NCI-H1105 treated with DMSO at 0.1 percent for 48 hours (cell line): ENCODE results near the gene RRBP1.

Experiments
- DNase-seq: peaks from one replicate; lab custom pipeline; 2025; lab: John Stamatoyannopoulos, UW

RRBP1 gene

DNA sequence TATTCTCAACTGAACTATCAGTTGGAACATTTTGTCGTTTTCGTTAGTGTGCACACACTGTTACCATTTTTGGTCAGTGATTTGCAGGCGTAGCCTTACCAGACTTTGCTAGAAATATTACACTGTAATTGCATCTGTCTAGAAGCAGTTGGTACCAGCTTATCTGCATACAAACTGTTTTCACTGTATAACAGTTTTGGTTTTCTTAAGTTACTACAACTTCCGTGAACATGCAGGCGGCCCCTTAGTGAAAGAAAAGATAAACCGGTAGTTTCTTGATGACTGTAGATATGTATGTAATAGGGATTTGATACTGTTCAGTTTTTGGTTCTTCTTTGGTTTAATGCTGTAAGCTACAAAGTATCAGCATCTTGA, 110.9 kb downstream of the RRBP1 start:
- DNase-seq, result no peak

DNA sequence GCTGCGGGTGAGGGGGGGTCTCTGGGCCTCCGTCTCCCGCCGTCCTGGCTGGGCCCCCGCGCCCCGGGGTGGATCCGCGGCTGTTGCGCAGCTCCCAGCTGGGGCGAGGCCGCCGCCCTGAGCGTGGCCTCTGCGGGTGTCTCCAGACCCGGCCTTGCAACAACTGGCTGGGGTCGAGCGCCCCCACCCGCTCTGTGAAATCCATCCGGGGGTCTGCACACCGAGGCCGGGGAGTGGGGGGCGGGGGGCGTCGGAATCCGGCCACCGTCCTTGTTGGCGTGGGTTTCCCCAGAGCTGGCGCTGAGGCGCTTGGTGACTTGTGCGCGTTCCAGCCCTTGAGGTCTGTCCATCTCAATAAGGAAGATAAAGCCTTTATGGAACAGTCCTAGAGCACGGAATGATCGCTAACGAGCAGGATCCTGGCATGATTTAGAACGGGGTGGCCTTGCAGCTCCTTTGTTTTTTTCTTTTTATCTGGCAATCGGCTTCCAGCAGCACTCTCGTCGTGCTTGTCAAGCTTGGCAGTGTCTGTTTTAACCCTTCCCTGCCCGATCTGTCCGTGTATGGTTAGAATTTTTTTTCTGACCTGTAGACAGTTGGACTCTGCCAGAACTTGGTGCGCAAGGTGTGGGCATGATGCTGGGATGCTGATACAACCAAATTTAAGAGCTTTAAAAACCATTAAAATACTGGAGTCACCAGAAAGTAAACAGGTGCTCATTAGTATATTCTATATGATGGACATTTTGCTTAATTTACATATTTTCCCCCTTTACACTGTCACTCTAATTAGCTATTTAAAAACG, 111.5 kb downstream of the RRBP1 start:
- DNase-seq, result peak; percentile 58

DNA sequence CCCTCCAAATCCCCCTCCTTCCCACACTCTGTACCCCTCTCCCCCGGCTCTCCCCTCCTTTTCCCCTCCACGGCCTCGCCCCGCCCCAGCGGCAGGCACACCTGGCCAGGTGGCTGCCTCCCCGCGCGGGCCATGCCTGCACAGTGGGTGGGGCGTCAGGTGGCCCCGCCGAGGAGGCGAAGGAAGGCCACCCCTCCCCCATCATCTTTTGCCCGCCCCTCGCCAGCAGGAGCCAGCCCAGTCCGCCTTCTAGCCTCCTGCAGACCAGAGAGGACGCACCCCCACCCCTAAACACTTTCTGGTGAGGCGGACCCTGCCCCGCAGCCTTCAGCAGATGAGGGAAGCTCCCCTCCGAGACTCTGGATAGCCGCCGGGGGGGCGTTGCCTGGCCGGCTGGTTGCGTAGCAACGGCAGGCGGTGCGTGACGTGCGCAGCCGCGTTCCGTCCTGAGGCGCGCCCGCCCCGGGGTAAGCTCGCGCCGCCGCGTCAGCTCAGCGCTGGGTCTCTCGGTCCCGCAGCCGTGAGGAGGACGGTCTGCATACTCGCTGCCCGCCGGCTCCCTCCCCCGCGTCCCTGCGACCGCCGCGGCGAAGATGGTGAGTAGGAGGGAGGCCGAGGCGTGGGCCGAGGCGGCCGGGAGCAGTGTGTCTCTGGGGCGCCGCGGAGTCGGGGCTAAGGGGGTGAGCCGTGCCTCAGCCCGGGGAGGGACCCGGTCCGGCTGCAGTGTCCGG, 112.3 kb downstream of the RRBP1 start, which contains the start of gene DSTN:
Gene DSTN (plus strand): TSS at position 460 of the 731 bp plus-strand sequence. CDS start 134 bp downstream, at position 594.
- DNase-seq, result peak; percentile 91

DNA sequence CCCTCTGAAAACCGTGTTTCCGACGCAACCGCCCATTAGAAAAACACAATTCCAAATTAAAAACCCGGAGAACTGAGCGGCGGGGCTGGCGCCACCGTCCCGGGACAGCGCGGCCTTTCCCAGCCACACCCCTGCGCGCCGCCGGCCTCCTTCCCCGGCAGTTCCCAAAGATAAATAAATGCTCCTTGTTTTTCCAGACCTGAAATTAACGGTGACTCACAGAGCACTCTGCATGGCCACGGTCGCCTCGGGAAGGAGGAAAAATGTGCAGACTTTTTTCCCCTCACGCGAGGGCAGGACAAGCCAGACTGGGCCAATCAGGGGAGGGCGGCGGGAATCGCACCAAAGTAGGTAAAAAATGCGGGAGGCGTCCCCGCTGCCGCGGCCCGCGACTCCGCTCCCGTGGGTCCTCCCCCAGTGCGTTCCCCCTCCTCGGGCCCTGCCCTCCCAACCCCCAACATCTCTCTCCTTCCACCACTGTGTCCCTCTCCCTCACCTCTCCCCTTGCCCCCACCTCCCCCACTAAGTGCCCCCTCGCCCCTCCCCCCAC, 113.0 kb downstream of the RRBP1 start:
- DNase-seq, result peak; percentile 62

DNA sequence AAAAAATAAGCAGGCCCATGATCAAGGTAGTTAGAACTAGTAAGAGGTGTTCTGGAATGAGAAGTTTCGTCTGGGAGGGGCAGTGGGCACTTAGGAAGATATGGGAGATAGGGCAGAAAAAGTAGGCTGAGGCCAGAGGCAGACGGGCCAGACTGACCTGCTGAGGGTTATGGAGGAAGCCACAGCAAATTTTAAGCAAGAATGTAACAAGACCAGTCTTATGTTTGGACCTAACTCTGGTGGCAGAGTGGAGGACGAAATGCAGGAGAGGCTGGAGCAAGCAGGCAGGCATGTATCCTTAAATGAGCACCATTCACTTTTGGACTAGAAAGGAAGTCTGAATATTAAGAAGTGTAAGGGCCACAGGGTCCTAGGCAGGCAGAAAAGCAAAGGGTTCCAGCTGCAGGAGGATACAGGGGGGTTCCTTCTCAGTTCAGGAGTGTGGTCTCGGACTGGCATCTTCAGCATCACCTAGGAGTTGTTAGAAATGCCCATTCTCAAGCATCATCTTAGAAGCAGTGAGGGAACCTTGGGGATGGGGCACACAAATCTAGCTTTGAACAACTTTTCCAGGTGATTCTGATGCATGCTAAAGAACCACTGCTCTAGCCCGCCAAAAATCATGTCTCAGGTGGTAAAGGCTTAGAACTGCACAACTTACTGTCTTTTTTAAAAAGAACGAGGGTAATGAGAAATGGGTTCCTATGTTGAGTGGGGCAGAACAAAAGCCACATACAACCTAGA, 113.8 kb downstream of the RRBP1 start:
- no peak for DNase-seq

DNA sequence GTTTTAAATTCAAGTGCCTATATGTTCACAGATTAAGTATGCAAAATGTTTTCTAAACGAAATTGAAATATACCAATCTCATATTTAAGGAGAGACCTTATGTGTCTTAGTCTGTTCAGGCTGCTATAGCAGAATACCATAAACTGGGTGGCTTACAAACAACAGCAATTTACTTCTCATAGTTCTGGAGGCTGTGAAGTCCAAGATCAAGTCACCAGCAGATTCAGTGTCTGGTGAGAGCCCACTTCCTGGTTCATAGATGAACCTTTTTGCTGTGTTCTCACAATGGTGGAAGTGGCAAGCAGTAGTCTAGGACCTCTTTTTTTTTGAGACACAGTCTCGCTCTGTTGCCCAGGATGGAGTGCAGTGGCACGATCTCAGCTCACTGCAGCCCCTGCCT, 115.7 kb downstream of the RRBP1 start:
- DNase-seq, result no peak

DNA sequence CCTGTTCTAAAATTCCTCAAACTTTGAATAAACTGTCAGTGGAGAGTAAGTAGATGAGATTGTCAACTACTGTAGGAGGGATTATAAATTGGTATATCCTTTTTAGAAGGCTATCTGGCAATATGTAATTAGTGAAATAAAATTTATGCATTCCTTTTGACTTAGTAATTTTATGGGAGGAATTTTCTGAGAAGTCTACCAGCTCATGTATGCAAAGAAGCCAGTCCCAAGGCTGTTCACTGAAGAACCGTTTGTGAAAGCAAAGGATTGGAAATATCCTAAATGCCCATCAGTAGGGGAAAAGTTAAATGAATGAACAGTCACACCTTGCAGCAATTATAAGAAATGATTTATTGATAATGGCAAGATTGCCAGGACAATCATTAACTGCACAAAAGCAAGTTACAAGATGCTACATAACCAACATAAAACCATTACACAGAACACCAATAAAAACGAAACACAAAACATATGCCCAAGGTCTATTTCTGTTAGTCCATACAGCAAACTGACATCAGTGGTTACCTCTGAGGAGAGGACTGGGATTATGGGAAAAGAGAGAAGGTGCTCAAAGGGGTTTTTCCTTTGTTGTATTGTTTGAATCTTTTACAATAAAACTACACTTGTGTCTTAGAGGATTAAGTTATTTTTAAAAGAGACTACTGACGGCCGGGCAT, 116.7 kb downstream of the RRBP1 start:
- DNase-seq, result no peak
